GM19468 (cell line): ENCODE measurements around the gene NBEA.
"Not testable (repeated sequence)": the region's sequence is repeated elsewhere in the genome, so short reads cannot be mapped to it uniquely, and the experiment has no call there.

Experiments used
- ATAC-seq: cut with Tn5 transposase; IDR thresholded peaks from one replicate; pipeline ENCODE4 v1.9.1; 2021; ENCODE audit warnings: mild to moderate bottlenecking, moderate library complexity, moderate number of reproducible peaks; ENCODE audit not compliant: unreplicated experiment; ENCODE audit errors: extremely low read depth

Gene NBEA

GRCh38 chr13:35603593-35604285 is 661.7 kb downstream of the NBEA start:
- no peak for ATAC-seq

GRCh38 chr13:35614666-35615065 is 672.6 kb downstream of the NBEA start:
- no peak for ATAC-seq

GRCh38 chr13:35617420-35617819 is 675.4 kb downstream of the NBEA start:
- ATAC-seq, result no peak

- no peak for ATAC-seq
Observed at GRCh38 chr13:35618565-35619083, 676.6 kb downstream of the NBEA start.

GRCh38 chr13:35621989-35622388 is 679.9 kb downstream of the NBEA start:
- ATAC-seq, result no peak

- ATAC-seq, result no peak
Observed at GRCh38 chr13:35629026-35629425, 687.0 kb downstream of the NBEA start.

- ATAC-seq, result no peak
Observed at GRCh38 chr13:35630551-35631275, 688.6 kb downstream of the NBEA start.

- ATAC-seq, result no peak
Observed at GRCh38 chr13:35631666-35632065, 689.6 kb downstream of the NBEA start.

- ATAC-seq, result no peak
Observed at GRCh38 chr13:35643625-35644024, 701.6 kb downstream of the NBEA start.

GRCh38 chr13:35646056-35646774 is 704.1 kb downstream of the NBEA start:
- ATAC-seq, result no peak

- ATAC-seq, result no peak
Observed at GRCh38 chr13:35648201-35648600, 706.1 kb downstream of the NBEA start.

GRCh38 chr13:35649162-35649561 is 707.1 kb downstream of the NBEA start:
- ATAC-seq, result no peak

GRCh38 chr13:35659796-35660195 is 717.7 kb downstream of the NBEA start:
- ATAC-seq, result no peak

- ATAC-seq, result no peak
Observed at GRCh38 chr13:35664747-35665146, 722.7 kb downstream of the NBEA start.

GRCh38 chr13:35669321-35669720 is 727.3 kb downstream of the NBEA start:
- no peak for ATAC-seq

GRCh38 chr13:35672611-35673010 is 730.5 kb downstream of the NBEA start:
- no peak for ATAC-seq

- ATAC-seq, result no peak
Observed at GRCh38 chr13:35675651-35676050, 733.6 kb downstream of the NBEA start.

GRCh38 chr13:35677863-35678262 is 735.8 kb downstream of the NBEA start:
- ATAC-seq, result not testable (repeated sequence)

GRCh38 chr13:35681685-35682084 is 739.6 kb downstream of the NBEA start:
- no peak for ATAC-seq

GRCh38 chr13:35684432-35684831 is 742.4 kb downstream of the NBEA start:
- no peak for ATAC-seq

- no peak for ATAC-seq
Observed at GRCh38 chr13:35687336-35687735, 745.3 kb downstream of the NBEA start.
